ENCODE results near the gene ATP1A3.

ATP1A3 gene

GRCh38 chr19:41928754-41929535, 65.1 kb downstream of the ATP1A3 start:
- no peak for DNase-seq (ENCODE audit: low read depth)

- no peak for DNase-seq (ENCODE audit: low read depth)
Measured at GRCh38 chr19:41928221-41928683, 65.8 kb downstream of the ATP1A3 start, which contains the start of gene ERFL. Gene ERFL, minus strand, starts transcription at chr19:41928449. Its CDS starts 15,530 bp downstream, at chr19:41912919.

- DNase-seq (ENCODE audit: low read depth), result no peak
Measured at GRCh38 chr19:41927497-41928192, 66.4 kb downstream of the ATP1A3 start.

DNA sequence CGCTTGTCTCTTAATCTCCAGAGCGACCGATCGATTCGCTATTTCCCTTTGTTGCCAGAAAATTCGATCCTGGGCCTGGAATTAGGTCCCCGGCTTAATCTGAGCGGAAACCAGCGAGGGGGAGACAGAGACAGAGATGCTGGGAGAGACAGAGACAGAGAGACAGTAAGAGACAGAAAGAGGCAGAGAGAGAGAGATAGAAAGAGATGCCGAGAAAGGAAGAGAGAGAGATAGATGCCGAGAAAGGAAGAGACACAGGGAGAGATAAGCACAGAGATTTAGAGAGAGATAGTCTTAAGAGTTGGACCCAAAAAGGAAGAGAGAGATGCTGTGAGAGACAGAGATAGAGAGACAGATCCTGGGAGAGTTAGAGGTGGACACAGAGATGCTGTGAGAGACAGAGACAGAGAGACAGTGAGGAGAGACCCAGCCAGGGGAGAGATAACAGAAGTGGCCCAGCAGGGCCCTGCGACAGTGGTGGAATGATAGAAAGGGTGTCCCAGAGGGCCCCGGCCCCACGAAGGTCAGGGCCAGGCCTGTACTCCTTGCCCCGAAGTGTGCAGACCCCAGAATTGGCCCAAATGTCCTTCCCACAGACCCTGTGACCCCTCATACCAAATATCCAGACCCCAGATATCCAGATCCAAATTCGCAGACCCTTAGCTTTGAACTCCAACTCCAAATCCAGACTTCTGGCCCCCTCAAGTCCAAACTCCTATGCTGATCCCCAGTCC, 67.1 kb downstream of the ATP1A3 start:
- DNase-seq (ENCODE audit: low read depth), result no peak

DNA sequence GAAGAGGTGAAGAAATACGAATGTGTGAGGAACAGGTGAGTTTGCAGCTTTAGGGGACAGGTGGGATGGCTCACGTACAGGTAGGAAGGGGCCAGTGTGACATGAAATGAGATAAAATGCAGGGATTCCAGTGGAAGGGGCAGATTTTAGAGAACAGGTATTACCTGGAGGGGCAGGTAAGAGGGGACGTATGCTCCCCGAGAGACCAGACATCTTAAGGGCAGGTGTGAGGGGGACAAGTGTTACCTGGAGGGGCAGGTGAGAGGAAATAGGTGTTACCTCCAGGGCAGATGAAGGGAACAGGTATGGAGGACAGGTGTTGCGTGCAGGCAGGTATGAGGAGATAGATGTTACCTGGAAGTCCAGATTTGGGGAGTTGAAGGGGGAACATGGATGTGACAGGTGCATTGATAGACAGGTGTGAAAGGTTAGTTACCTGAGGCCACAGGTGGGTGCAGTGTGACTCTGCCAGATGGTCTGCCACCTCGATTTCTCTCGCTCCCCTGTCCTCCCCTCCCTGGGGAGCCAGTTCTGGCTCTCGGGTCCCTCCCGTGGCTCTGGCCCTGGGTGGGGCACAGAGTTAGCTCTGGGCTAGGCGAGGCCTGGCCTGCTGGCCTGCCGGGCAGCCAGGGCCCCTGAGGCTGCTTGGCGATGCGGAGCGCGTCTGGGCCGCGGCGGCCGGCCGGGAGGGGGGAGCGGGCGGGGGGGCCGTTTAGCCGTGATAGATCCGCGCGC, 67.8 kb downstream of the ATP1A3 start:
- no peak for DNase-seq (ENCODE audit: low read depth)

DNA sequence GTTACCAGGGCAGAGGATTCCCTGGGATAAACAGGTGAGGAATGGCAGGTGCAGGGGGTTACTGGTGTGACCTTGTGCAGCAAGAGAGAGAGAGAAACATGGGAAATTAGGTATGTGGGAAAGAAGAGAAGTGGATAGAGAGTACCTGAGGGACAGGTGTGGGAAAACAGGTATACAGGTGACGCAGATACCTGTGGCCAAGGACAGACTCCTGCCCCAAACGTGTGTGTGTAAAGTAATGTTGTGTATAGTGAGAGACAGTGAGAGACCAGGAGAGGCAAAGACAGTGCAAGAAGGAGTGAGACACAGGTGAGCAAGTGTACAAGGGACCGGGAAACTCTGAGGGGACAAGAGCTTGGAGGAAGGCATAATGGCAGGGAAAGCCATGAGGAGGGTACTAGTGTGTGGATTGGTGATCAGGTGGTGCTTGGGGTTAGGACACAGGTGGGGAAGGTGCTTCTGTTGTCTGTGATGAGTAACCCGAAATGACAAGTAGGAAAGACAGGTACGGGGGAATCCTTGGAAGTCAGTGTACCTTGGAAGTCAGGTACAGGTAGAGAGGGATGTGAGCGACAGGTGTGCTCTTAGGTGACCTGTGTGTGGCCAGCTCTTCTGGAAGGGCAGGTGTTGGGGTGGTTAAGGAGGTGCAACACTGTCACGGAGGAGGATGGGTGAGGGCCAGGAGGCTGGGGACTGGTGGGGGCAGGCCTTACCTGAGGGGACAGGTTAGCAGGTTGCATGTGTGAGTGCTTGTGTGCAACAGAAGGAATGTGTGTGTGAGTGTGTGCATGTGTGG, 68.6 kb downstream of the ATP1A3 start:
- DNase-seq (ENCODE audit: low read depth), result no peak

DNA sequence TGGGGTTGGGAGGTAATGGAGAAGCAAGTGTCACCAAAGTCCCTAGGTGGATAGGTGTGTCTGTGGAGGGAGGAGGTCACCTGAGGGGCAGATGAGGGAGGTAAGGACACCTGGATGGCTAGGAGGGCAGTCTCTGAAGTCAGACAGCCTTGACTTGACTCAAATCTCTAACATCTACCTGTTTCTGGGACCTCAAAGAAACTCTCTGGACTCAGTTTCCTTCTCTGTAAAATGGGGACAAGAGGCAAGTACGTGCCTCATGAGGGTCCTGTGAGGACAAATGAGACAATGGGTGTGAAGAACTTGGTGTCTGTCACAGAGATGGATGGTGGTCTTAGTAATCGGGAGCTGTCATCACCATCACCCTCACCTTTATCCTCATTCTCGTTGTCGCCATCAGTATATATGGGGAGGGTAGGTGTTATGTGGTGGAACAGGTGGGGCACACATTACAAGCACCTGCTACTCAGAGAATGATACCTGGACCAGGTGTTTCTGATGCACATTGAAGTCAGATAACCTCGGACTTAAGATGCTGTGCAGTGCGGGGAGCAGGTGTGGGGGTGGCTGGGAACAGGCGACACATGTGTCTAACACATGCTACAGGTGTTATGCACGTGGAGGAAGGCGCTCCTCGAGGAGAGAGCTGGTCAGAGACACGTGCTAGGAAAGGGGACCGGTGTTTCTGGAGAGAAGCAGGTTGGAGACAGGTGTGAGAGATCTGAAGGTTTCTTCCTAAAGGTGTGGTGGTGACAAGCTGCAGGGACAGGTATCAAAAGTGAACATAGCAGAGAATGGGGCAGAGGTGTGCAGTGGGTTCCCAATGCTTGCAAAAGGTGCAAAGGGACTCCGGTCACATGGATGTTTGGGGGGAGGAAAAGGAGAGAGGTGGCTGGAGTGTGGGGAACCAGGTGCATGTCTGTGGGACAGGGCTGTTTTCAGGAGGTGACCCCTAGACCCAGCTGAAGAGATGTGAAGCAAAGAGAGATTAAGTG, 69.6 kb downstream of the ATP1A3 start:
- DNase-seq (ENCODE audit: low read depth), result no peak

- DNase-seq (ENCODE audit: low read depth), result no peak
Measured at GRCh38 chr19:41923045-41923788, 70.8 kb downstream of the ATP1A3 start.

- DNase-seq (ENCODE audit: low read depth), result no peak
Measured at GRCh38 chr19:41922585-41922984, 71.4 kb downstream of the ATP1A3 start.

- no peak for DNase-seq (ENCODE audit: low read depth)
Measured at GRCh38 chr19:41921577-41922576, 72.2 kb downstream of the ATP1A3 start.

- no peak for DNase-seq (ENCODE audit: low read depth)
Measured at GRCh38 chr19:41920882-41921576, 73.0 kb downstream of the ATP1A3 start.

- no peak for DNase-seq (ENCODE audit: low read depth)
Measured at GRCh38 chr19:41919948-41920712, 73.9 kb downstream of the ATP1A3 start.

GRCh38 chr19:41918653-41919244, 75.3 kb downstream of the ATP1A3 start:
- no peak for DNase-seq (ENCODE audit: low read depth)

DNA sequence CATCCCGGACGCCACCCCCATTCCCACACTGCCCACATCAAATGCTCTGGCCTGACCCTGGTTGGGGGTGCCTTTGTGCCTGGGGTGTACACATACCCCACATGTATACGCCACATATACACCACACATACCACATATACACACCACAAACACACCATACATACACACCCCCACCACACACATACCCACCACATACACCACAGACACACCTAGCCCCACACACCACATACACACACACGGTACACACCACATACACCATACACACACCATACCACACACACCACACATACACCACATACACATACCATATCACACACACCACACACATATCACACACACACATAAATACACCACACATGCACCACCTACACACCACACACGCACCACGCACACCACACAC, 75.9 kb downstream of the ATP1A3 start:
- no peak for DNase-seq (ENCODE audit: low read depth)

- DNase-seq (ENCODE audit: low read depth), result no peak
Measured at GRCh38 chr19:41917676-41918075, 76.4 kb downstream of the ATP1A3 start.

Measured in stimulated activated CD8-positive, alpha-beta memory T cell treated with anti-CD3 and anti-CD28 coated beads, Interleukin-12 subunit alpha, Interleukin-12 subunit beta, amount 100 ng/mL, for 1 hour (primary cell).